HepG2 (cell line): ENCODE results near the gene DUS1L. TPM values are rescaled to one million over a fixed set of nuclear protein-coding genes. Genes with fewer than 3 reads are reported as not detected.

Source experiments
- ATF1 ChIP-seq: IDR thresholded peaks from 2 replicates; pipeline ENCODE4 v1.6.1; 2016; ENCODE audit warnings: mild to moderate bottlenecking, control low read depth
- ELK4 ChIP-seq: sonication (generic); formaldehyde crosslinking; IDR thresholded peaks from 2 replicates; pipeline ENCODE4 v1.9.0; 2021; ENCODE audit warnings: missing genetic modification reagents, borderline replicate concordance
- GATAD2A ChIP-seq: IDR thresholded peaks from 2 replicates; pipeline ENCODE4 v1.6.1; 2016
- GMEB1 ChIP-seq: sonication (generic); formaldehyde crosslinking; IDR thresholded peaks from 2 replicates; pipeline ENCODE4 v1.5.1; 2020; ENCODE audit warnings: missing genetic modification reagents, mild to moderate bottlenecking, borderline replicate concordance
- IKZF4 ChIP-seq: sonication (generic); formaldehyde crosslinking; IDR thresholded peaks from 2 replicates; pipeline ENCODE4 v1.5.1; 2020; ENCODE audit warnings: borderline replicate concordance, mild to moderate bottlenecking, low read depth, missing genetic modification reagents; ENCODE audit errors: not compliant biosample characterization
- JUN ChIP-seq: sonication (generic); formaldehyde crosslinking; IDR thresholded peaks from 2 replicates; pipeline ENCODE4 v1.4.0; 2020; ENCODE audit warnings: mild to moderate bottlenecking, missing genetic modification reagents
- KDM2A ChIP-seq: sonication (generic); formaldehyde crosslinking; IDR thresholded peaks from 2 replicates; pipeline ENCODE4 v1.4.0; 2020; ENCODE audit warnings: low read depth, missing genetic modification reagents, borderline replicate concordance
- NFYB ChIP-seq: sonication (generic); formaldehyde crosslinking; IDR thresholded peaks from 2 replicates; pipeline ENCODE4 v1.4.0; 2020; ENCODE audit warnings: missing genetic modification reagents
- SP2 ChIP-seq: sonication (generic); formaldehyde crosslinking; IDR thresholded peaks from 2 replicates; pipeline ENCODE4 v1.5.1; 2020; ENCODE audit warnings: mild to moderate bottlenecking, missing genetic modification reagents
- ZBED4 ChIP-seq: sonication (generic); formaldehyde crosslinking; IDR thresholded peaks from 2 replicates; pipeline ENCODE4 v1.4.0; 2020; ENCODE audit warnings: missing genetic modification reagents, borderline replicate concordance
- ZBTB8A ChIP-seq: sonication (generic); formaldehyde crosslinking; IDR thresholded peaks from 2 replicates; pipeline ENCODE4 v1.4.0; 2020; ENCODE audit warnings: mild to moderate bottlenecking, low read depth, missing genetic modification reagents, borderline replicate concordance
- ZFP62 ChIP-seq: sonication (generic); formaldehyde crosslinking; IDR thresholded peaks from 2 replicates; pipeline ENCODE4 v1.4.0; 2020; ENCODE audit warnings: missing genetic modification reagents
- ZIK1 ChIP-seq: sonication (generic); formaldehyde crosslinking; IDR thresholded peaks from 2 replicates; pipeline ENCODE4 v1.5.0; 2020; ENCODE audit warnings: mild to moderate bottlenecking, low read depth, missing genetic modification reagents, borderline replicate concordance
- polyA plus RNA-seq, 8 experiments: library from polyadenylated mRNA; depleted of rRNA in 3 of 8; stranded (reverse) in 7 of 8; unstranded in 1 of 8; fragments of >200 nt; fragmentation: Illumina TruSeq in 4 of 8; extraction: Trizol in 4 of 8; gene quantifications; 2 replicates each; pipeline versions ENCODE4 v1.2.1 to v1.2.3, GENCODE V29; 2011 to 2016; ENCODE audit warnings: low read depth in 4 of 8, missing spikeins in 1 of 8, mixed read lengths in 1 of 8; ENCODE audit not compliant: insufficient read depth in 1 of 8
- total RNA-seq, 5 experiments: library from RNA; depleted of rRNA; stranded (reverse); fragments of >200 nt; fragmentation: Illumina TruSeq; extraction: Trizol; gene quantifications; 2 replicates each; pipeline ENCODE4 v1.2.3, GENCODE V29; 2016; ENCODE audit warnings: low read depth in 1 of 5
- TF ChIP-seq, protein P1 (sequence below): sonication (generic); formaldehyde crosslinking; IDR thresholded peaks from 2 replicates; pipeline ENCODE4 v1.4.0; 2020; ENCODE audit warnings: low read depth, missing genetic modification reagents
- TF ChIP-seq, protein P2 (sequence below): sonication (generic); formaldehyde crosslinking; conservative IDR thresholded peaks from 2 replicates; pipeline ENCODE4 v1.4.0; 2020; ENCODE audit warnings: missing genetic modification reagents

DUS1L gene
- total and polyA plus RNA-seq, 2 of the 13 experiments (the other 11 are each of a cell fraction or from before 2014, with no cell fraction given): 81.0 to 109 TPM

DNA sequence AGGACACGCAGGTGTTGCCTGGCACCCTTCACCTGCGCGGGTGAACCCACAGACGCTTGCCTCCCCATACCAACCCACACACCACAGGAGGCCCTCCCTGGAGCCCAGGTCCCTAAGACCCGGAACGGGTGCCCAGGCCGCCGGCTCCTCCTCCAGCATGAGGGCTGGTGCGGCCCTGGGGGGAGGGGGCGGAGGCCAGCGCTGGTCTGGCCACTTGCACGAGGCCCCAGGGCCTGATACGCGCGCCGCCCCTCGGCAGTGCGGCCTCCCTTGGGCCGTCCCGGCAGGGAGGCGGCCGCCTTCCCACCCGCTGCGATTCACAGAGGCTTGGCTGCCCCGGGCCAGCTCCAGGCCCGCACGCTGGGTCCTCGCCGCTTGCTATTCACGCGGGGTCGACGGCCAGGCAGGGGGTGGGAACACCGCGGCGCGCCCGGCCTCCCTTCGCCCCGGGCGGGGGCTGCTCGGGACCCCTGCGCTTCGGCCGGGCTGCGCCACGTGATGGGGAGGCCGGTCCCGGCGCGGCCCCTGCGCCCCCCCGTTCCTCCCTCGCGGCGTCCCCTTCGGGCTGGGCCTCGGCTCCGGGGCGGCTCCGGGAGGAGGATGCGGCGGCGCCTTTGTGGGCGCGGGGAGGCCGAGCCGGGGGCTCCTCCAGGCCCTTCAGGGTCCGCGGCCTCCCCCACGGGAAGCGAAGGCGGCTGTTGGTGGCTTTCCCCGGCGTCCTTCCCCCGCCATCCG lies 31.7 kb upstream of the DUS1L start (continued):
- TF ChIP-seq ZBED4 (CRISPR knock-in tag) (no peak), SP2 (CRISPR knock-in tag) (peak; percentile 44), GATAD2A (CRISPR knock-in tag) (no peak), GMEB1 (CRISPR knock-in tag) (no peak; the same call in 1 of the 2 replicates), JUN (no peak), ZFP62 (CRISPR knock-in tag) (no peak), ATF1 (CRISPR knock-in tag) (no peak), IKZF4 (no peak), ELK4 (CRISPR knock-in tag) (no peak), ZBTB8A (CRISPR knock-in tag) (no peak), NFYB (CRISPR knock-in tag) (no peak), KDM2A (CRISPR knock-in tag) (peak; percentile 51; the same call in 1 of the 2 replicates), ZIK1 (CRISPR knock-in tag) (no peak; the same call in 1 of the 2 replicates)
- TF ChIP-seq, protein P1, sequence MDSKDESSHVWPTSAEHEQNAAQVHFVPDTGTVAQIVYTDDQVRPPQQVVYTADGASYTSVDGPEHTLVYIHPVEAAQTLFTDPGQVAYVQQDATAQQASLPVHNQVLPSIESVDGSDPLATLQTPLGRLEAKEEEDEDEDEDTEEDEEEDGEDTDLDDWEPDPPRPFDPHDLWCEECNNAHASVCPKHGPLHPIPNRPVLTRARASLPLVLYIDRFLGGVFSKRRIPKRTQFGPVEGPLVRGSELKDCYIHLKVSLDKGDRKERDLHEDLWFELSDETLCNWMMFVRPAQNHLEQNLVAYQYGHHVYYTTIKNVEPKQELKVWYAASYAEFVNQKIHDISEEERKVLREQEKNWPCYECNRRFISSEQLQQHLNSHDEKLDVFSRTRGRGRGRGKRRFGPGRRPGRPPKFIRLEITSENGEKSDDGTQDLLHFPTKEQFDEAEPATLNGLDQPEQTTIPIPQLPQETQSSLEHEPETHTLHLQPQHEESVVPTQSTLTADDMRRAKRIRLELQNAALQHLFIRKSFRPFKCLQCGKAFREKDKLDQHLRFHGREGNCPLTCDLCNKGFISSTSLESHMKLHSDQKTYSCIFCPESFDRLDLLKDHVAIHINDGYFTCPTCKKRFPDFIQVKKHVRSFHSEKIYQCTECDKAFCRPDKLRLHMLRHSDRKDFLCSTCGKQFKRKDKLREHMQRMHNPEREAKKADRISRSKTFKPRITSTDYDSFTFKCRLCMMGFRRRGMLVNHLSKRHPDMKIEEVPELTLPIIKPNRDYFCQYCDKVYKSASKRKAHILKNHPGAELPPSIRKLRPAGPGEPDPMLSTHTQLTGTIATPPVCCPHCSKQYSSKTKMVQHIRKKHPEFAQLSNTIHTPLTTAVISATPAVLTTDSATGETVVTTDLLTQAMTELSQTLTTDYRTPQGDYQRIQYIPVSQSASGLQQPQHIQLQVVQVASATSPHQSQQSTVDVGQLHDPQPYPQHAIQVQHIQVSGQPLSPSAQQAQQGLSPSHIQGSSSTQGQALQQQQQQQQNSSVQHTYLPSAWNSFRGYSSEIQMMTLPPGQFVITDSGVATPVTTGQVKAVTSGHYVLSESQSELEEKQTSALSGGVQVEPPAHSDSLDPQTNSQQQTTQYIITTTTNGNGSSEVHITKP (CRISPR knock-in tag): no peak
- TF ChIP-seq, protein P2, sequence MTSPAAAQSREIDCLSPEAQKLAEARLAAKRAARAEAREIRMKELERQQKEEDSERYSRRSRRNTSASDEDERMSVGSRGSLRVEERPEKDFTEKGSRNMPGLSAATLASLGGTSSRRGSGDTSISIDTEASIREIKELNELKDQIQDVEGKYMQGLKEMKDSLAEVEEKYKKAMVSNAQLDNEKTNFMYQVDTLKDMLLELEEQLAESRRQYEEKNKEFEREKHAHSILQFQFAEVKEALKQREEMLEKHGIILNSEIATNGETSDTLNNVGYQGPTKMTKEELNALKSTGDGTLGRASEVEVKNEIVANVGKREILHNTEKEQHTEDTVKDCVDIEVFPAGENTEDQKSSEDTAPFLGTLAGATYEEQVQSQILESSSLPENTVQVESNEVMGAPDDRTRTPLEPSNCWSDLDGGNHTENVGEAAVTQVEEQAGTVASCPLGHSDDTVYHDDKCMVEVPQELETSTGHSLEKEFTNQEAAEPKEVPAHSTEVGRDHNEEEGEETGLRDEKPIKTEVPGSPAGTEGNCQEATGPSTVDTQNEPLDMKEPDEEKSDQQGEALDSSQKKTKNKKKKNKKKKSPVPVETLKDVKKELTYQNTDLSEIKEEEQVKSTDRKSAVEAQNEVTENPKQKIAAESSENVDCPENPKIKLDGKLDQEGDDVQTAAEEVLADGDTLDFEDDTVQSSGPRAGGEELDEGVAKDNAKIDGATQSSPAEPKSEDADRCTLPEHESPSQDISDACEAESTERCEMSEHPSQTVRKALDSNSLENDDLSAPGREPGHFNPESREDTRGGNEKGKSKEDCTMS (CRISPR knock-in tag): no peak
